GM18867 (cell line): ENCODE data around the gene RTBDN.
"Not testable (repeated sequence)": the region's sequence is repeated elsewhere in the genome, so short reads cannot be mapped to it uniquely, and the experiment has no call there.

Experiments used
- ATAC-seq: cut with Tn5 transposase; IDR thresholded peaks from one replicate; pipeline ENCODE4 v1.9.1; 2021; ENCODE audit warnings: mild to moderate bottlenecking, moderate library complexity; ENCODE audit not compliant: unreplicated experiment

RTBDN gene

GRCh38 chr19:12825254-12826131, 8.9 kb downstream of the RTBDN start:
- no peak for ATAC-seq

- no peak for ATAC-seq
These were observed 12.6 kb downstream of the RTBDN start for GRCh38 chr19:12821761-12822160.

GRCh38 chr19:12817810-12818209, 16.6 kb downstream of the RTBDN start:
- not testable (repeated sequence) for ATAC-seq

GRCh38 chr19:12817188-12817587, 17.2 kb downstream of the RTBDN start:
- ATAC-seq: not testable (repeated sequence)

- ATAC-seq: no peak
These were observed 19.3 kb downstream of the RTBDN start for GRCh38 chr19:12815088-12815487.

GRCh38 chr19:12806242-12807081, 27.9 kb downstream of the RTBDN start, which contains the start of gene RNASEH2A:
Gene RNASEH2A (plus strand): TSS chr19:12806584. CDS start chr19:12806674, 90 bp downstream.
- ATAC-seq: peak; percentile 85

- no peak for ATAC-seq
These were observed 30.3 kb downstream of the RTBDN start for GRCh38 chr19:12804051-12804450.

- no peak for ATAC-seq
These were observed 31.9 kb downstream of the RTBDN start for GRCh38 chr19:12802267-12803106.

- no peak for ATAC-seq
These were observed 32.7 kb downstream of the RTBDN start, which contains the start of the genes PRDX2 and THSD8 for GRCh38 chr19:12801466-12802266. Gene PRDX2 (minus strand): TSS chr19:12801800. CDS start chr19:12801261, 539 bp downstream. Gene THSD8 (plus strand): TSS chr19:12802069. CDS start chr19:12802072, 3 bp downstream.

GRCh38 chr19:12800923-12801465, 33.4 kb downstream of the RTBDN start:
- no peak for ATAC-seq

GRCh38 chr19:12800466-12800770, 34.0 kb downstream of the RTBDN start:
- ATAC-seq: no peak

- ATAC-seq: no peak
These were observed 34.5 kb downstream of the RTBDN start for GRCh38 chr19:12799742-12800465.

GRCh38 chr19:12797607-12798006, 36.8 kb downstream of the RTBDN start:
- ATAC-seq: not testable (repeated sequence)

- ATAC-seq: no peak
These were observed 37.2 kb downstream of the RTBDN start for GRCh38 chr19:12797141-12797587.

- no peak for ATAC-seq
These were observed 38.0 kb downstream of the RTBDN start for GRCh38 chr19:12796146-12797071.

- ATAC-seq: no peak
These were observed 39.4 kb downstream of the RTBDN start for GRCh38 chr19:12794971-12795381.

- ATAC-seq: no peak
These were observed 40.0 kb downstream of the RTBDN start for GRCh38 chr19:12794196-12794941.
